SK-N-MC (cell line): ENCODE results near the gene CALHM5.

ENCODE experiments used
- DNase-seq: peaks from one replicate; pipeline ENCODE4 v3.0.0-alpha.2; 2011; ENCODE audit warnings: low read depth, low spot score
- H3K27ac ChIP-seq: fragments of 200-600 bp; sonication (generic); 2 replicates; pipeline ENCODE4 v1.5.1; 2016; ENCODE audit warnings: mixed run types
- H3K36me3 ChIP-seq: fragments of 200-600 bp; sonication (generic); 2 replicates; pipeline ENCODE4 v1.6.1; 2017; ENCODE audit warnings: antibody characterized with exemption, low read length, mixed read lengths; ENCODE audit not compliant: insufficient read depth
- H3K4me3 ChIP-seq: fragments of 200-600 bp; sonication (generic); 2 replicates; pipeline ENCODE4 v1.5.1; 2016
- H3K9ac ChIP-seq: fragments of 200-600 bp; sonication (generic); 2 replicates; pipeline ENCODE4 v1.8.0; 2017; ENCODE audit warnings: mixed run types, mixed read lengths; ENCODE audit not compliant: insufficient read length
- H3K9me3 ChIP-seq: fragments of 200-600 bp; sonication (generic); 2 replicates; pipeline ENCODE4 v1.6.1; 2017; ENCODE audit warnings: low read depth, mild to moderate bottlenecking, antibody characterized with exemption, low read length, moderate library complexity, mixed read lengths
- EZH2 ChIP-seq: fragments of 200-600 bp; sonication (generic); IDR thresholded peaks from one replicate; pipeline ENCODE4 v1.6.1; 2017; ENCODE audit warnings: antibody characterized with exemption
- FOXP2 ChIP-seq: optimal IDR thresholded peaks from 2 replicates; pipeline ENCODE3; 2011; ENCODE audit warnings: mild to moderate bottlenecking, moderate library complexity; ENCODE audit not compliant: insufficient read depth; ENCODE audit errors: extremely low read length, control extremely low read depth
- POLR2AphosphoS5 ChIP-seq: IDR thresholded peaks from 2 replicates; pipeline ENCODE4 v1.6.1; 2012; ENCODE audit warnings: mild to moderate bottlenecking, low read depth, low read length, borderline replicate concordance

CALHM5 gene

DNA sequence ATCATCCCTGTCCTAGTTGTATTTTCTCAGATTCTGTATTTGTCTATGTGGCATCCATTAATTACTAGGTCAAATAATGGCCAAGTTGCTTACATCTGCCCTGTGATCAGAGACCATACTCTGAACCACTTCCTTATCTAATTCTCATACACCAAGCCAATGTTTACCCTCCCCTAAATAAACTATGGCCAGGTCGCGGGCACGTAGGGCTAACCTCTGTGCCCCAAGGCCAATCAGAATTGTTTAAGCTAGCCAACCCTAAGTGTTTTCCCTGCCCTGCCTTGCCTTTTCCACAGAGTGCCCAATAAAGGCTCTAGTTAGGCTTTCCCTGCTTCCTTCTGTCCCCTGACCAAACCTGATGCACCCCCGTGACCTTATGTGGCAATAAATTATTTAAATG is 39.4 kb downstream of the CALHM5 start:
- Histone ChIP-seq H3K36me3 (no peaks in the 10 kb centered on the region), H3K9ac (no peak overlapping the region), H3K4me3 (no peak overlapping the region), H3K27ac (no peak overlapping the region), H3K9me3 (no peaks in the 10 kb centered on the region)
- TF ChIP-seq EZH2 (no peak), POLR2AphosphoS5 (no peak), FOXP2 (no peak)
- no peak for DNase-seq

DNA sequence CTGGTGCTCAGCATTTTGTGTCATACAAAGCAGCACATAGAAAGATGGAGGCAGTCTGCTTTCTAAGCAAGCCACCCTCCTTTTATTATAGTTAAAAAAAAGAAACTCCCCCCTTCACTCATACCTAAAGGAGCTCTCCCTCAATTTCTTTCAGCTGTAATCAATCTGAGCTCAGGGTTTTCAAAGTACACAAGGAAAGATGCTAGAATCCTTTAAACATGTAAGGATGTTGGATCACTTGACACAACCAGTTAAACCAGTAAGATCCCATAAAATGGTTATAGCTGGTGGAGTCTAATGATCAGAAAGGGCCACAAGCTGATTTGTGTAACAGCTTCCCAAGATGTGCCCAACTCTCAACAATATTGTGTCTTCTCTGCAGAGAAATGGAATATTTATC is 42.0 kb downstream of the CALHM5 start, which contains the start of gene CALHM4:
Gene CALHM4 (plus strand): TSS at position 301 of the 400 bp plus-strand sequence. CDS start 43 bp downstream, at position 344.
- no peaks in the 10 kb centered on the region for H3K36me3 ChIP-seq
- H3K9me3 ChIP-seq = no peaks in the 10 kb centered on the region
- TF ChIP-seq POLR2AphosphoS5 = no peak
- no peak for TF ChIP-seq EZH2
- TF ChIP-seq FOXP2 = no peak
- H3K4me3 ChIP-seq = no peak within 1 kb of the TSS
- no peak for DNase-seq
- H3K9ac ChIP-seq = no peak within 1 kb of the TSS
- no peak within 1 kb of the TSS for H3K27ac ChIP-seq

DNA sequence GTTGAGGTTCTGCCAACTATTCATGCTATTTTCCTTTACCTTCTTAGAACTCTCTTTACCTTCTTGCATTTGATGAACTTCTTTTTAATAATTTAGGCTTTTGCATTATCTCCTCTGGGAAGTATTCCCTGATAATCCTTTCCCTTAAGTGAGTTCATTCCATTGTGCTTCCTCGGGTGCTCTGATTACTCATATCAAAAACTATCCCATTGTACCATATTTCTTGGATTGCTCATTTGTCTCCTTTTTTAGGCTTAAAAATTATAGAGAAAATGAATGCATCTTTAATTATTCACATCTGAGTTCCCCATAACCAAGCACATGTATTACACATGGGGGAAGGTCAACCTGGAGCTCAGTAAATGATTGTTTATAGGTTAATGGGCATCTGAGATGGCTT is 44.6 kb downstream of the CALHM5 start:
- Histone ChIP-seq H3K9ac (no peak overlapping the region), H3K27ac (no peak overlapping the region), H3K36me3 (no peaks in the 10 kb centered on the region), H3K4me3 (no peak overlapping the region), H3K9me3 (no peaks in the 10 kb centered on the region)
- TF ChIP-seq POLR2AphosphoS5 (no peak), EZH2 (no peak), FOXP2 (no peak)
- no peak for DNase-seq

DNA sequence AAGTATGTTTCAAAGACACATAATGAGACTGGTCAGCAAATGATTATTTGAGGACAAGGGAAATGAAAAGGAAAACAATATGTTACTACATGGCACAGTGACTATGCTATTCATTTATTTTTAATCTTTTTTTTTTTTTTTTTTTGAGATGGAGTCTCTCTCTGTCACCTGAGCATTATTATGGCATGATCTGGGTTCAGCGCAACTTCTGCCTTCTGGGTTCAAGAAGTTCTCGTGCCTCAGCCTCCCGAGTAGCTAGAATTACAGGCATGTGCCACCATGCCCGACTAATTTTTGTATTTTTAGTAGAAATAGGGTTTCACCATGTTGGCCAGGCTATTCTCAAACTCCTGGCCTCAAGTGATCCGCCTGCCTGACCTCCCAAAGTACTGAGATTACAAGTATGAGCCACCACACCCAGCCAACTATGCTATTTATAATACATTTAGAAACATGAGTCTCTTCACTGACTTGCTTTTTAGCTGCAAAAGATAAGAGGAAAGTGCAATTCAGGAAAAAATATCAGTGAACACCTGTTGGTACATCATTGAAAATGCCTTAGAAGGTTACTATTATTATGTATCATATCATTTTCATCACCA is 45.5 kb downstream of the CALHM5 start:
- TF ChIP-seq FOXP2 = no peak
- TF ChIP-seq POLR2AphosphoS5 = no peak
- no peak for TF ChIP-seq EZH2

GRCh38 chr6:116557893-116558292 is 46.5 kb downstream of the CALHM5 start:
- H3K9ac ChIP-seq = no peak overlapping the region
- no peak overlapping the region for H3K27ac ChIP-seq
- TF ChIP-seq FOXP2 (no peak), EZH2 (no peak), POLR2AphosphoS5 (no peak)
- no peak for DNase-seq
- H3K36me3 ChIP-seq = no peaks in the 10 kb centered on the region
- H3K9me3 ChIP-seq = no peaks in the 10 kb centered on the region
- H3K4me3 ChIP-seq = no peak overlapping the region

More for the DNA sequence above, 45.5 kb downstream of the CALHM5 start:
- no peaks in the 10 kb centered on the region for H3K9me3 ChIP-seq
- H3K9ac ChIP-seq = no peak overlapping the region
- H3K4me3 ChIP-seq = no peak overlapping the region
- no peak for DNase-seq
- H3K27ac ChIP-seq = no peak overlapping the region
- H3K36me3 ChIP-seq = no peaks in the 10 kb centered on the region

DNA sequence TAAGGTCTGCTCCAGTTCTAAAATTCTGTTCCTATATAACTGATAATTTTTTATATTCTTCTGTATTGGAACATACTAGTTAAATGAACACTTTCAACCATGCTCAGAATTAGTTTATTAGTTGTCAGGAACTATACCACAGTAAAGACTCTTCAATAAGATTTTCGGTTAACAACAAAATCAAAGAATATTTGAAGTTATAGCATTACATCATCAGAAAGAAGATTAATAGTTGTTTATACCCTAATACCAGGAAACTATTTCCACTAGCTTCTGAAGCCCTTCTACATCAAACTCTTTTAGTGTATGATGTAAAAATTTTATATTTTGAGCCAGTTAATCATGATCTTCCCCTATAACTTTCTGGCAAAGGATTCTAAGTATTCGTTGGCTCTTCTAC is 48.7 kb downstream of the CALHM5 start:
- Histone ChIP-seq H3K27ac (no peak overlapping the region), H3K9me3 (no peaks in the 10 kb centered on the region), H3K9ac (no peak overlapping the region), H3K36me3 (no peaks in the 10 kb centered on the region), H3K4me3 (no peak overlapping the region)
- DNase-seq = no peak
- TF ChIP-seq EZH2 (no peak), POLR2AphosphoS5 (no peak), FOXP2 (no peak)

DNA sequence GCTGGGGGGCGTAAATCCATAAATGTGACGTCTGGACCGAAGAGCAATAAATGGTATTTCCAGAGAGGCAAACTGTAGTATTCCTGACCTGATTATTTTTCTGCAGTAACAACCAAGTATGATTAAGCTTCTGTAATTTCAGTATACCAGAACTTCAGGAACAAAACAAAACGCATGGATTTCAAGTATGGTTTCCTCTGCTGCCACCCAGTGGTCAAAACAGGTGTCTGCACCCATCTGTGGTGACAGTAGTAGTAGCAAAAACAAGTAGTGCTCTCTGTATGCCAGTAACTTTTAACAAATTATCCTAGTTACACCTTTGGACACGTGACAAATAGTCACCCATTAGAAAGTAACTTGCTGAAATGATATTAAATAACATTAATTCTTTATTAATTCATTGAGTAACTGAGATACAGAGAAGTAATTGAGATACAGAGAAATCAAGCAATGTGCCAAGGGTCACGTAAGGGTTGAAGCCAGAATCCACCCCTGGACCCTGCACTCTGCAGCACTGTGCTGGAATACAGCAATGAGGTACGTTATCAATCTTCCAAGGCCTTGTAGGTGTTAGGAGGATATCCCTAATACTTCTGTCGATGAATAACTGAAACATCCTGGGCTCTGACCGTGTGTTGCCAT is 50.1 kb downstream of the CALHM5 start:
- Histone ChIP-seq H3K36me3 (no peaks in the 10 kb centered on the region), H3K9me3 (no peaks in the 10 kb centered on the region), H3K9ac (no peak overlapping the region), H3K4me3 (no peak overlapping the region), H3K27ac (no peak overlapping the region)
- TF ChIP-seq POLR2AphosphoS5 (no peak), FOXP2 (no peak), EZH2 (no peak)
- DNase-seq = peak; percentile 59

- H3K36me3 ChIP-seq = no peaks in the 10 kb centered on the region
- no peak overlapping the region for H3K9ac ChIP-seq
- H3K27ac ChIP-seq = no peak overlapping the region
- no peaks in the 10 kb centered on the region for H3K9me3 ChIP-seq
- DNase-seq = no peak
- TF ChIP-seq POLR2AphosphoS5 (no peak), FOXP2 (no peak), EZH2 (no peak)
- H3K4me3 ChIP-seq = no peak overlapping the region
Measured at GRCh38 chr6:116562019-116562403, 50.6 kb downstream of the CALHM5 start.

DNA sequence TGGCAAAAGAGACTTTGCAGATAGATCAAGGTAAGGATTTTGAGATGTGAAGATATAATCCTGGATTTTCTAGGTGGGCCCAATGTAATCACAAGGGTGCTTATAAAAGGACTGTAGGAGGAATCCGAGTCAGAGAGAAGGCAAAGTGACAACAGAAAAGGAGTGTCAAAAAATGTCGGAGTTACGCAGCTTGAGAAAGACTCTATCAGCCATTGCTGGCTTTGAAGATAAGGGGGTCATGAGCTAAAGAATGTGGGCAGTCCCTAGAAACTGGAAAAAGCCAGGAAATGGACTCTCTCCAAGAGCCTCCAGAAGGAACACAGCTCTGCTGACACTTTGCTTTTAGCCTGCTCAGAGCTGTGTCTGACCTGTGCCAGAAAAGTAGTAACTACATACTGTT is 51.2 kb downstream of the CALHM5 start:
- no peaks in the 10 kb centered on the region for H3K36me3 ChIP-seq
- H3K9ac ChIP-seq = no peak overlapping the region
- DNase-seq = no peak
- H3K27ac ChIP-seq = no peak overlapping the region
- H3K4me3 ChIP-seq = no peak overlapping the region
- no peaks in the 10 kb centered on the region for H3K9me3 ChIP-seq
- TF ChIP-seq FOXP2 = no peak
- TF ChIP-seq EZH2 = no peak
- TF ChIP-seq POLR2AphosphoS5 = no peak
